Chondrocyte (in vitro differentiated cells): ENCODE results near the gene PRADC1. TPM values are rescaled to one million over a fixed set of nuclear protein-coding genes. Genes with fewer than 3 reads are reported as not detected.

Experiments used
- DNase-seq: peaks from one replicate; pipeline ENCODE4 v3.0.0; 2021; ENCODE audit warnings: mixed read lengths, low spot score
- H3K27ac Mint-ChIP-seq: one replicate; pipeline ENCODE4 v1.8.0; 2021; ENCODE audit warnings: mild to moderate bottlenecking, moderate library complexity, mixed read lengths; ENCODE audit not compliant: unreplicated experiment
- H3K27me3 Mint-ChIP-seq: 2 replicates; pipeline ENCODE4 v1.8.0; 2021; ENCODE audit warnings: low read depth, mixed read lengths
- H3K36me3 Mint-ChIP-seq: 2 replicates; pipeline ENCODE4 v1.8.0; 2021; ENCODE audit warnings: low read depth, mixed read lengths
- H3K4me1 Mint-ChIP-seq: 2 replicates; pipeline ENCODE4 v1.8.0; 2021; ENCODE audit warnings: low read depth, mild to moderate bottlenecking, mixed read lengths
- H3K4me3 Mint-ChIP-seq: one replicate; pipeline ENCODE4 v1.8.0; 2021; ENCODE audit warnings: mild to moderate bottlenecking, moderate library complexity, mixed read lengths; ENCODE audit not compliant: unreplicated experiment
- H3K9me3 Mint-ChIP-seq: 2 replicates; pipeline ENCODE4 v1.8.0; 2021; ENCODE audit warnings: low read depth, mixed read lengths
- total RNA-seq: library from RNA; stranded (reverse); gene quantifications from 3 replicates; pipeline ENCODE4 v1.2.1, GENCODE V29; 2021
- TF ChIP-seq, protein P1 (sequence below): fragments of 200-600 bp; sonication (generic); IDR thresholded peaks from 2 replicates; pipeline ENCODE4 v1.5.0; 2021; ENCODE audit warnings: antibody characterized with exemption, mild to moderate bottlenecking, moderate library complexity

PRADC1 gene
- total RNA-seq, 1 donor from 2014 or later = 21.7 TPM

GRCh38 chr2:73258186-73258912, 25.3 kb upstream of the PRADC1 start:
- Mint-ChIP-seq H3K27ac (no peak overlapping the region), H3K4me1 (no peaks in the 10 kb centered on the region), H3K36me3 (peaks cover 2% of the 10 kb centered on the region), H3K9me3 (no peaks in the 10 kb centered on the region), H3K27me3 (no peaks in the 10 kb centered on the region), H3K4me3 (no peak overlapping the region)
- DNase-seq = no peak
- TF ChIP-seq, protein P1, sequence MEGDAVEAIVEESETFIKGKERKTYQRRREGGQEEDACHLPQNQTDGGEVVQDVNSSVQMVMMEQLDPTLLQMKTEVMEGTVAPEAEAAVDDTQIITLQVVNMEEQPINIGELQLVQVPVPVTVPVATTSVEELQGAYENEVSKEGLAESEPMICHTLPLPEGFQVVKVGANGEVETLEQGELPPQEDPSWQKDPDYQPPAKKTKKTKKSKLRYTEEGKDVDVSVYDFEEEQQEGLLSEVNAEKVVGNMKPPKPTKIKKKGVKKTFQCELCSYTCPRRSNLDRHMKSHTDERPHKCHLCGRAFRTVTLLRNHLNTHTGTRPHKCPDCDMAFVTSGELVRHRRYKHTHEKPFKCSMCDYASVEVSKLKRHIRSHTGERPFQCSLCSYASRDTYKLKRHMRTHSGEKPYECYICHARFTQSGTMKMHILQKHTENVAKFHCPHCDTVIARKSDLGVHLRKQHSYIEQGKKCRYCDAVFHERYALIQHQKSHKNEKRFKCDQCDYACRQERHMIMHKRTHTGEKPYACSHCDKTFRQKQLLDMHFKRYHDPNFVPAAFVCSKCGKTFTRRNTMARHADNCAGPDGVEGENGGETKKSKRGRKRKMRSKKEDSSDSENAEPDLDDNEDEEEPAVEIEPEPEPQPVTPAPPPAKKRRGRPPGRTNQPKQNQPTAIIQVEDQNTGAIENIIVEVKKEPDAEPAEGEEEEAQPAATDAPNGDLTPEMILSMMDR = no peak

DNA sequence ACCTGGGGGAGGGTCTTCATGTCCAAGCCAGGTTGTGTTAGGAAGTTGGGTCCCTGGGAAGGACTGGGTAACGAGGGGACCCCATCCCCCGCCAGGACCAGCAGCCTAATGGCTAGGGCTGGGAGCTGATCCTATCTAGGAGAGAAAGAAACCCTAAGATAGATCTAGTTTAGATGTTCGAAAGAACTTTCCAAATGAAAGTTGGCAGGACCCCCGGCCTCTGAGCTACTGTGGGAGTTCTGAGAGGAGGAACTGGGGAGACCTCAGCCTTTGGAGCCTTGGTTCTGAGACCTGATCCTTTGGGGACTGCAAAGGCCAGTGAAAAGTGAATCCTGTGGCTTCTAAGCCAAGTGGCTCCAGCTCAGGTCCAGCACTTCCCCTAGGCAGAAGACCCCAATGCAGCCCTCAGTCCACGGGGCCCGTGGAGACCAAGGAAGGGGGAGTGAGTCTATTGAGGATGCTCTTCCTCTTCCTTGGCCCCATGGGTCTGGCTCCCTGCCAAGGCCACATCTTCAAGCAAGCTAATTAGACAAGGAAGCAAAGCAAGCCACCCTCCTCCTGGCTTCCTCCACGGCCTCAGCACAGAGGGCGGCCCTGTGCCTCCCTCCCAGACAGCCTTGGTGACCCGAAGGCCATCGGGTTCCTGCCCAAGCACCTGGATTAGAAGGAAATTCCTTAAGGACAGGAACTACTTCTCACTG, 24.5 kb upstream of the PRADC1 start:
- Mint-ChIP-seq H3K36me3 (peaks cover 7% of the 10 kb centered on the region), H3K4me1 (no peaks in the 10 kb centered on the region), H3K27ac (peak overlapping the region; percentile 61), H3K27me3 (no peaks in the 10 kb centered on the region), H3K4me3 (no peak overlapping the region), H3K9me3 (no peaks in the 10 kb centered on the region)
- TF ChIP-seq, protein P1 = no peak
- DNase-seq = no peak

GRCh38 chr2:73257021-73257420, 24.0 kb upstream of the PRADC1 start:
- Mint-ChIP-seq H3K27me3 (no peaks in the 10 kb centered on the region), H3K36me3 (peaks cover 7% of the 10 kb centered on the region), H3K9me3 (no peaks in the 10 kb centered on the region), H3K4me3 (no peak overlapping the region), H3K27ac (peak overlapping the region; percentile 13), H3K4me1 (no peaks in the 10 kb centered on the region)
- DNase-seq = no peak
- TF ChIP-seq, protein P1 = no peak

DNA sequence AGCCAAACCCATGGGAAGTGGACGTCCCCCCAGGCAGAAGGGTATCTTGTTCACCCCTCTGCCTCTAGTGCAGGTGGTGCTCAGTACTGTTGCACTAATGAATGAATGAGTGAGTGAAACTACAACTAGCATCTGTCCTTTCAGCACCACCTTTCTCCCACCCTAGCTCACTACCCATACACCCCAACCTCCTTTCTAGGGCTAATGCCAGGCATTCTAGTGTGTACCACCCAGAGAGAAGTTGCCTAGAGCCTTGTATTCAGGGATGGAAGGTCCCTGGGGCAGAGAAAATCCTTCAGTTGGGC, 23.5 kb upstream of the PRADC1 start:
- TF ChIP-seq, protein P1 = no peak
- H3K27ac Mint-ChIP-seq = no peak overlapping the region
- H3K4me3 Mint-ChIP-seq = no peak overlapping the region
- peaks cover 7% of the 10 kb centered on the region for H3K36me3 Mint-ChIP-seq
- no peaks in the 10 kb centered on the region for H3K27me3 Mint-ChIP-seq
- no peak for DNase-seq
- H3K9me3 Mint-ChIP-seq = no peaks in the 10 kb centered on the region
- H3K4me1 Mint-ChIP-seq = no peaks in the 10 kb centered on the region

DNA sequence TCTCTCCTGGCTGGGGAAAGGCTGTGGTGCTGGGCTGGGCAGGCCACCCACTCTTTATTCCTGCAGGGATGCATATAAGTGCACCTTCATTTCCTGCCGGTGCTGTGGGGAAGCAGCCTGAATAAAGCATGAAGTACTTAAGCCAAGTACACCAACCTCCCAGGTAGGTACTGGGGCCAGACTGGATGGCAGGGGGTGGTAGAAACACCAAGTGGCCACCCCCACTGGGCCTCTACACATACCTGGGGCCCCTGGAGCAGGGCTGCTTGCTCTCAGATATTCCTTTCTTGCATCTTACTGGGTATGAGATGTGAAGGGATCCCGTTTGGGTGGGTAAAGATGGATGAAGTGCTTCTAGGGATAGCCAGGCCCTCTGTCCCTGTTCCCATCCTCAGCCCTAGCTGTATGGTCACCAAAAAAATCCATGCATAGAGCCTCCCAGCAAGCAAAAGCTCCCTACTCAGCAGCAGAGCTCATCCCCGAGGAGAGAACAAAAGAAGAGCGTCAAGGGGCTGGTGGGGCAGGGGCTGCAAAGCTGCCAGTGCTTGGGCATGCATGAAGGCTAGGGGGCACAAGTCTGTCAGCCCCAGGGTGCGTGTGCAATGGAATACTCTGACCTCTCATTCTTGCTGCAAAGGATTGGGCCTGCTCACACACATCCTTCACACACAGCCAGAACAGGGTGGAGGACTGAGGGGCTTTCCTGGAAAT, 23.0 kb upstream of the PRADC1 start:
- H3K27ac Mint-ChIP-seq = no peak overlapping the region
- TF ChIP-seq, protein P1 = no peak
- H3K36me3 Mint-ChIP-seq = peaks cover 10% of the 10 kb centered on the region
- H3K9me3 Mint-ChIP-seq = no peaks in the 10 kb centered on the region
- no peak for DNase-seq
- no peaks in the 10 kb centered on the region for H3K4me1 Mint-ChIP-seq
- no peaks in the 10 kb centered on the region for H3K27me3 Mint-ChIP-seq
- H3K4me3 Mint-ChIP-seq = no peak overlapping the region
